Liver (tissue), 9 donors: ENCODE measurements around the gene KIF22. TPM values are rescaled to one million over a fixed set of nuclear protein-coding genes. Genes with fewer than 3 reads are reported as not detected.

Experiments used
- DNase-seq: peaks from one replicate; pipeline ENCODE4 v3.0.0-alpha.2; 2017; ENCODE audit warnings: low spot score
- H3K27ac ChIP-seq, 2 donors: one replicate each; pipeline ENCODE4 v1.7.0; 2013; ENCODE audit warnings: inconsistent platforms in 2 of 2, low read length in 2 of 2, control low read depth in 1 of 2, low read depth in 1 of 2, mild to moderate bottlenecking in 1 of 2
- H3K27me3 ChIP-seq, 4 donors: one replicate each; pipeline versions ENCODE4 v1.6.1 to v1.7.0; 2013; ENCODE audit warnings: low read length in 3 of 4, inconsistent platforms in 1 of 4, mild to moderate bottlenecking in 1 of 4, moderate library complexity in 1 of 4; ENCODE audit not compliant: control insufficient read depth in 4 of 4, insufficient read depth in 4 of 4
- H3K36me3 ChIP-seq, 4 donors: one replicate each; pipeline versions ENCODE4 v1.6.1 to v1.7.0; 2013; ENCODE audit warnings: low read length in 3 of 4, mild to moderate bottlenecking in 3 of 4, low read depth in 1 of 4, moderate library complexity in 1 of 4; ENCODE audit not compliant: control insufficient read depth in 4 of 4, insufficient read depth in 3 of 4
- H3K4me1 ChIP-seq, 4 donors: one replicate each; pipeline versions ENCODE4 v1.6.1 to v1.7.0; 2013; ENCODE audit warnings: low read length in 3 of 4, mild to moderate bottlenecking in 3 of 4, moderate library complexity in 1 of 4; ENCODE audit not compliant: control insufficient read depth in 4 of 4, insufficient read depth in 4 of 4
- H3K4me3 ChIP-seq, 3 donors: one replicate each; pipeline versions ENCODE4 v1.6.1 to v1.7.0; 2013; ENCODE audit warnings: low read length in 3 of 3, control low read depth in 1 of 3, low read depth in 1 of 3, mild to moderate bottlenecking in 1 of 3
- H3K9ac ChIP-seq, 2 donors: one replicate each; pipeline ENCODE4 v1.7.0; 2013; ENCODE audit warnings: low read length in 2 of 2, mild to moderate bottlenecking in 2 of 2, moderate library complexity in 2 of 2, control low read depth in 1 of 2, low read depth in 1 of 2
- H3K9me3 ChIP-seq, 4 donors: one replicate each; pipeline versions ENCODE4 v1.6.1 to v1.7.0; 2013; ENCODE audit warnings: low read length in 3 of 4; ENCODE audit not compliant: control insufficient read depth in 4 of 4
- ATF3 ChIP-seq: IDR thresholded peaks from 2 replicates; pipeline ENCODE4 v1.6.1; 2016; ENCODE audit warnings: antibody characterized with exemption
- CTCF ChIP-seq: fragments of 150-350 bp; IDR thresholded peaks from 2 replicates; pipeline ENCODE4 v1.5.1; 2017; ENCODE audit warnings: improper control_type of control experiment, low read depth, low read length; ENCODE audit not compliant: missing input control
- EGR1 ChIP-seq, 2 donors: IDR thresholded peaks; 2 replicates each; pipeline ENCODE4 v1.6.1; 2016 to 2018; ENCODE audit warnings: antibody characterized with exemption in 2 of 2, low read depth in 2 of 2
- FOXA1 ChIP-seq: IDR thresholded peaks from 2 replicates; pipeline ENCODE4 v1.6.1; 2016; ENCODE audit warnings: antibody characterized with exemption
- FOXA2 ChIP-seq: IDR thresholded peaks from 2 replicates; pipeline ENCODE4 v1.6.1; 2016; ENCODE audit warnings: antibody characterized with exemption
- GABPA ChIP-seq, 2 donors: IDR thresholded peaks in 1 of 2; conservative IDR thresholded peaks in 1 of 2; 2 replicates each; pipeline ENCODE4 v1.6.1; 2016; ENCODE audit warnings: antibody characterized with exemption in 2 of 2, mild to moderate bottlenecking in 1 of 2, moderate library complexity in 1 of 2
- HNF4A ChIP-seq, 2 donors: conservative IDR thresholded peaks; 2 replicates each; pipeline ENCODE4 v1.6.1; 2016; ENCODE audit warnings: antibody characterized with exemption in 2 of 2, mild to moderate bottlenecking in 2 of 2
- HNF4G ChIP-seq: IDR thresholded peaks from 2 replicates; pipeline ENCODE4 v1.6.1; 2016; ENCODE audit warnings: antibody characterized with exemption
- JUND ChIP-seq, 2 donors: IDR thresholded peaks; 2 replicates each; pipeline ENCODE4 v1.6.1; 2016; ENCODE audit warnings: antibody characterized with exemption in 2 of 2
- MAX ChIP-seq: IDR thresholded peaks from 2 replicates; pipeline ENCODE4 v1.6.1; 2016; ENCODE audit warnings: antibody characterized with exemption
- NR2F2 ChIP-seq: IDR thresholded peaks from 2 replicates; pipeline ENCODE4 v1.6.1; 2016; ENCODE audit warnings: antibody characterized with exemption
- RAD21 ChIP-seq, 2 donors: IDR thresholded peaks; 2 replicates each; pipeline ENCODE4 v1.6.1; 2016; ENCODE audit warnings: antibody characterized with exemption in 2 of 2, mild to moderate bottlenecking in 2 of 2
- REST ChIP-seq: IDR thresholded peaks from 2 replicates; pipeline ENCODE4 v1.6.1; 2016; ENCODE audit warnings: antibody characterized with exemption, mild to moderate bottlenecking
- RXRA ChIP-seq, 2 donors: IDR thresholded peaks; 2 replicates each; pipeline ENCODE4 v1.6.1; 2017 to 2018; ENCODE audit warnings: antibody characterized with exemption in 2 of 2, mild to moderate bottlenecking in 1 of 2
- SP1 ChIP-seq: IDR thresholded peaks from 2 replicates; pipeline ENCODE4 v1.6.1; 2018; ENCODE audit warnings: antibody characterized with exemption, mild to moderate bottlenecking
- TAF1 ChIP-seq: conservative IDR thresholded peaks from 2 replicates; pipeline ENCODE4 v1.6.1; 2016; ENCODE audit warnings: antibody characterized with exemption, mild to moderate bottlenecking
- YY1 ChIP-seq: IDR thresholded peaks from 2 replicates; pipeline ENCODE4 v1.6.1; 2016; ENCODE audit warnings: antibody characterized with exemption, mild to moderate bottlenecking
- ZBTB33 ChIP-seq: IDR thresholded peaks from 2 replicates; pipeline ENCODE4 v1.6.1; 2016; ENCODE audit warnings: antibody characterized with exemption
- WGBS: extraction: QIAGEN DNeasy Blood & Tissue Kit; methylation state at CpG from one replicate; pipeline ENCODE4 v1.1.7; 2013; 5-methylcytosine and 5-hydroxymethylcytosine counted together
- polyA plus RNA-seq, 2 donors: library from polyadenylated mRNA; stranded (reverse) in 1 of 2; unstranded in 1 of 2; fragments of 200-250 nt in 1 of 2; fragments of >200 nt in 1 of 2; fragmentation: Nextera tagmentation in 1 of 2; extraction: Ambion mirVana in 1 of 2; gene quantifications; one replicate each; pipeline versions ENCODE4 v1.2.1 to v1.2.3, GENCODE V29; 2013 to 2015
- total RNA-seq, 2 donors: library from RNA; depleted of rRNA; stranded (reverse); fragments of >200 nt; gene quantifications; one replicate each; pipeline ENCODE4 v1.2.3, GENCODE V29; 2014
- donor health status: healthy.
- donor health status: healthy.
- donor health status: healthy.
- donor health status: healthy.
- donor health status: healthy.

The KIF22 gene
- total and polyA plus RNA-seq, 4 donors = 15.0 to 80.1 (median 49.3) TPM

- H3K9me3 ChIP-seq = no peaks in the 10 kb centered on the region
- H3K4me1 ChIP-seq = no peaks in the 10 kb centered on the region
- no peak overlapping the region for H3K27ac ChIP-seq
- no peak for DNase-seq
- 93% methylated on average over 5 of the region's 5 CpGs for WGBS
- H3K9ac ChIP-seq = no peak overlapping the region
- H3K4me3 ChIP-seq = no peak overlapping the region
- TF ChIP-seq ZBTB33 (no peak), HNF4A (conservative IDR thresholded peaks at IDR 0.05) (no peak), TAF1 (no peak), FOXA2 (no peak), RAD21 (IDR thresholded peaks at IDR 0.05) (no peak), MAX (no peak), HNF4G (no peak)
- no peaks in the 10 kb centered on the region for H3K27me3 ChIP-seq
- peaks cover 8 to 30% (median 19%) of the 10 kb centered on the region in 4 donors for H3K36me3 ChIP-seq
These were observed 59.0 kb downstream of the KIF22 start for GRCh38 chr16:29849505-29849904.

- no peak overlapping the region for H3K9ac ChIP-seq
- TF ChIP-seq GABPA (IDR thresholded peaks at IDR 0.05 in 1 of 2, conservative IDR thresholded peaks at IDR 0.05 in 1 of 2) (no peak), FOXA1 (no peak), ATF3 (no peak), MAX (no peak), HNF4A (conservative IDR thresholded peaks at IDR 0.05) (no peak), EGR1 (IDR thresholded peaks at IDR 0.05; ENCODE audit: low read depth in 2 of 2) (no peak), JUND (IDR thresholded peaks at IDR 0.05) (no peak), TAF1 (no peak), SP1 (no peak), YY1 (no peak), RAD21 (IDR thresholded peaks at IDR 0.05) (no peak), NR2F2 (no peak), ZBTB33 (no peak), HNF4G (no peak), FOXA2 (no peak), RXRA (IDR thresholded peaks at IDR 0.05) (no peak), REST (no peak), CTCF (no peak)
- no peak overlapping the region for H3K4me3 ChIP-seq
- DNase-seq = no peak
- peaks cover 8 to 15% (median 10%) of the 10 kb centered on the region in 4 donors for H3K36me3 ChIP-seq
- H3K27me3 ChIP-seq = no peaks in the 10 kb centered on the region
- no peaks in the 10 kb centered on the region for H3K4me1 ChIP-seq
- H3K9me3 ChIP-seq = no peaks in the 10 kb centered on the region
- no peak overlapping the region for H3K27ac ChIP-seq
- WGBS = 88% methylated on average over 3 of the region's 3 CpGs
These were observed 60.4 kb downstream of the KIF22 start for GRCh38 chr16:29850998-29851397.
